NCI-H1694 (cell line): ENCODE measurements around the gene RAB33B.
"Not testable (repeated sequence)": the region's sequence is repeated elsewhere in the genome, so short reads cannot be mapped to it uniquely, and the experiment has no call there.

Source experiments
- DNase-seq: peaks from one replicate; lab custom pipeline; 2025; lab: John Stamatoyannopoulos, UW

The RAB33B gene

GRCh38 chr4:139464512-139464911 lies 10.6 kb downstream of the RAB33B start:
- not testable (repeated sequence) for DNase-seq

GRCh38 chr4:139465922-139466321 lies 12.0 kb downstream of the RAB33B start:
- no peak for DNase-seq

GRCh38 chr4:139468756-139469155 lies 14.8 kb downstream of the RAB33B start:
- not testable (repeated sequence) for DNase-seq

GRCh38 chr4:139469216-139469615 lies 15.3 kb downstream of the RAB33B start:
- DNase-seq: no peak

- DNase-seq: no peak
These were observed 15.9 kb downstream of the RAB33B start for GRCh38 chr4:139469869-139470268.

- no peak for DNase-seq
These were observed 16.4 kb downstream of the RAB33B start for GRCh38 chr4:139470295-139470694.

- DNase-seq: no peak
These were observed 17.2 kb downstream of the RAB33B start for GRCh38 chr4:139470997-139471665.

GRCh38 chr4:139472852-139473251 lies 18.9 kb downstream of the RAB33B start:
- DNase-seq: no peak

GRCh38 chr4:139476363-139476762 lies 22.4 kb downstream of the RAB33B start:
- DNase-seq: no peak

- no peak for DNase-seq
These were observed 27.5 kb downstream of the RAB33B start for GRCh38 chr4:139481465-139481864.

- DNase-seq: no peak
These were observed 29.1 kb downstream of the RAB33B start for GRCh38 chr4:139483000-139483399.

GRCh38 chr4:139484783-139485311 lies 30.9 kb downstream of the RAB33B start:
- DNase-seq: no peak

- no peak for DNase-seq
These were observed 34.5 kb downstream of the RAB33B start for GRCh38 chr4:139488442-139488841.

- DNase-seq: no peak
These were observed 35.7 kb downstream of the RAB33B start for GRCh38 chr4:139489638-139490037.

GRCh38 chr4:139492429-139492828 lies 38.5 kb downstream of the RAB33B start:
- no peak for DNase-seq

GRCh38 chr4:139493176-139493575 lies 39.3 kb downstream of the RAB33B start:
- no peak for DNase-seq

- DNase-seq: no peak
These were observed 45.3 kb downstream of the RAB33B start for GRCh38 chr4:139499186-139499585.

- DNase-seq: no peak
These were observed 47.2 kb downstream of the RAB33B start for GRCh38 chr4:139501117-139501516.

GRCh38 chr4:139501527-139501926 lies 47.6 kb downstream of the RAB33B start:
- no peak for DNase-seq

- DNase-seq: no peak
These were observed 48.3 kb downstream of the RAB33B start for GRCh38 chr4:139501927-139502899.

GRCh38 chr4:139503622-139504166 lies 49.8 kb downstream of the RAB33B start:
- DNase-seq: no peak

GRCh38 chr4:139506774-139507173 lies 52.9 kb downstream of the RAB33B start:
- no peak for DNase-seq
